ENCODE data around the gene NUP210L.

DNA sequence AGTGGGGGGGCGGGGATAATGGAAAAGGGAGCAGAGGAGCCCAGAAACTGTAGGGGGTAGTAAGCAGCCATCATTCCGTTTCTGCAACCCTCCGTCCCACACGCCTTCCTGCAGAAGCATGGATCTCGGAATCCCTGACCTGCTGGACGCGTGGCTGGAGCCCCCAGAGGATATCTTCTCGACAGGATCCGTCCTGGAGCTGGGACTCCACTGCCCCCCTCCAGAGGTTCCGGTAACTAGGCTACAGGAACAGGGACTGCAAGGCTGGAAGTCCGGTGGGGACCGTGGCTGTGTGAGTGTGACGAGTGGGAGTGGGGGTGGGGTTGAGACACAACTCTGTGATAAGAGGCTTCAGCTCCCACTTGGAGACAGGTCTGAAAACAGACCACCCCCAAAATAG is 186.5 kb downstream of the NUP210L start:
- TF ChIP-seq, protein P1, sequence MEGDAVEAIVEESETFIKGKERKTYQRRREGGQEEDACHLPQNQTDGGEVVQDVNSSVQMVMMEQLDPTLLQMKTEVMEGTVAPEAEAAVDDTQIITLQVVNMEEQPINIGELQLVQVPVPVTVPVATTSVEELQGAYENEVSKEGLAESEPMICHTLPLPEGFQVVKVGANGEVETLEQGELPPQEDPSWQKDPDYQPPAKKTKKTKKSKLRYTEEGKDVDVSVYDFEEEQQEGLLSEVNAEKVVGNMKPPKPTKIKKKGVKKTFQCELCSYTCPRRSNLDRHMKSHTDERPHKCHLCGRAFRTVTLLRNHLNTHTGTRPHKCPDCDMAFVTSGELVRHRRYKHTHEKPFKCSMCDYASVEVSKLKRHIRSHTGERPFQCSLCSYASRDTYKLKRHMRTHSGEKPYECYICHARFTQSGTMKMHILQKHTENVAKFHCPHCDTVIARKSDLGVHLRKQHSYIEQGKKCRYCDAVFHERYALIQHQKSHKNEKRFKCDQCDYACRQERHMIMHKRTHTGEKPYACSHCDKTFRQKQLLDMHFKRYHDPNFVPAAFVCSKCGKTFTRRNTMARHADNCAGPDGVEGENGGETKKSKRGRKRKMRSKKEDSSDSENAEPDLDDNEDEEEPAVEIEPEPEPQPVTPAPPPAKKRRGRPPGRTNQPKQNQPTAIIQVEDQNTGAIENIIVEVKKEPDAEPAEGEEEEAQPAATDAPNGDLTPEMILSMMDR (IDR thresholded peaks at IDR 0.05) = no peak
- TF ChIP-seq POLR2AphosphoS5 (IDR thresholded peaks at IDR 0.05) = no peak
- TF ChIP-seq POLR2A (IDR thresholded peaks at IDR 0.05) = no peak
- TF ChIP-seq EP300 (IDR thresholded peaks at IDR 0.05; ENCODE audit: low read depth) = no peak
